Measurements from ENCODE around the gene DENND11.

- TF ChIP-seq, protein P1, sequence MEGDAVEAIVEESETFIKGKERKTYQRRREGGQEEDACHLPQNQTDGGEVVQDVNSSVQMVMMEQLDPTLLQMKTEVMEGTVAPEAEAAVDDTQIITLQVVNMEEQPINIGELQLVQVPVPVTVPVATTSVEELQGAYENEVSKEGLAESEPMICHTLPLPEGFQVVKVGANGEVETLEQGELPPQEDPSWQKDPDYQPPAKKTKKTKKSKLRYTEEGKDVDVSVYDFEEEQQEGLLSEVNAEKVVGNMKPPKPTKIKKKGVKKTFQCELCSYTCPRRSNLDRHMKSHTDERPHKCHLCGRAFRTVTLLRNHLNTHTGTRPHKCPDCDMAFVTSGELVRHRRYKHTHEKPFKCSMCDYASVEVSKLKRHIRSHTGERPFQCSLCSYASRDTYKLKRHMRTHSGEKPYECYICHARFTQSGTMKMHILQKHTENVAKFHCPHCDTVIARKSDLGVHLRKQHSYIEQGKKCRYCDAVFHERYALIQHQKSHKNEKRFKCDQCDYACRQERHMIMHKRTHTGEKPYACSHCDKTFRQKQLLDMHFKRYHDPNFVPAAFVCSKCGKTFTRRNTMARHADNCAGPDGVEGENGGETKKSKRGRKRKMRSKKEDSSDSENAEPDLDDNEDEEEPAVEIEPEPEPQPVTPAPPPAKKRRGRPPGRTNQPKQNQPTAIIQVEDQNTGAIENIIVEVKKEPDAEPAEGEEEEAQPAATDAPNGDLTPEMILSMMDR (IDR thresholded peaks at IDR 0.05), result no peak
- no peak for TF ChIP-seq POLR2A (IDR thresholded peaks at IDR 0.05)
Observed at GRCh38 chr7:141679014-141679413, 23.0 kb downstream of the DENND11 start.
